ENCODE results near the gene PAX8. TPM values are rescaled to one million over a fixed set of nuclear protein-coding genes. Genes with fewer than 3 reads are reported as not detected.

PAX8 gene
- total and polyA plus RNA-seq, 2 donors (not counting 1 experiment from before 2014, with no cell fraction given), result 0.45 to 0.64 TPM

- Histone ChIP-seq H4K20me1 (ENCODE audit: control insufficient read depth, insufficient read depth, low read length, poor library complexity, severe bottlenecking) (no peaks in the 10 kb centered on the region), H3K4me2 (replicated peaks; ENCODE audit: low read depth, low read length, poor library complexity, severe bottlenecking) (no peak overlapping the region), H3K27ac (ENCODE audit: low read length in 2 of 2) (no peak overlapping the region), H3K79me2 (ENCODE audit: control insufficient read depth, insufficient read depth, low read length) (no peaks in the 10 kb centered on the region), H3K4me1 (ENCODE audit: control insufficient read depth in 2 of 2, insufficient read depth in 2 of 2, low read length in 2 of 2) (peaks cover 0 to under 1% of the 10 kb centered on the region in 2 donors), H3K36me3 (replicated peaks in 1 of 2; ENCODE audit: control extremely low read depth in 1 of 2, control insufficient read depth in 1 of 2, extremely low read depth in 1 of 2, insufficient read depth in 2 of 2, low read length in 1 of 2) (no peaks in the 10 kb centered on the region), H3K9ac (ENCODE audit: low read length) (no peak overlapping the region), H3K9me3 (ENCODE audit: control extremely low read depth in 1 of 3, control insufficient read depth in 2 of 3, insufficient read depth in 1 of 3, low read length in 2 of 3) (peaks cover 0 to 9% (median 0%) of the 10 kb centered on the region in 3 donors), H3K4me3 (ENCODE audit: control extremely low read depth in 1 of 5, extremely low read depth in 1 of 5, insufficient read depth in 1 of 5, low read depth in 2 of 5, low read length in 4 of 5) (no peak overlapping the region), H2AFZ (ENCODE audit: insufficient read depth, low read depth, low read length, poor library complexity, severe bottlenecking) (no peak overlapping the region), H3K27me3 (replicated peaks in 1 of 4; ENCODE audit: control extremely low read depth in 1 of 4, control insufficient read depth in 3 of 4, insufficient read depth in 4 of 4, low read length in 3 of 4) (peaks cover 0 to 20% (median 4%) of the 10 kb centered on the region in 4 experiments)
- Mint-ChIP-seq H3K9me3 (ENCODE audit: insufficient read depth) (no peaks in the 10 kb centered on the region), H3K4me1 (no peaks in the 10 kb centered on the region), H3K4me3 (no peak overlapping the region), H3K27me3 (peaks cover 50% of the 10 kb centered on the region), H3K27ac (no peak overlapping the region)
- ATAC-seq (ENCODE audit: low read depth), result no peak
- WGBS (ENCODE audit: insufficient coverage), result 65% methylated on average over 8 of the region's 12 CpGs
- DNase-seq, result no peak
- TF ChIP-seq EZH2 (IDR thresholded peaks at IDR 0.05; ENCODE audit: borderline replicate concordance, insufficient read depth, low read depth, low read length, poor library complexity, severe bottlenecking) (no peak), CTCF (IDR thresholded peaks at IDR 0.05) (no peak)
- ChIA-PET POLR2A (no interaction called here), CTCF (interaction anchor here (1.3 to 1.4 kb wide), 2 partner anchors 10 to 107 kb away, joined by 3 to 4 read pairs; no protein-coding TSS in a partner anchor)
- intact Hi-C loops (cut with micrococcal nuclease), result no loop called here
Measured at GRCh38 chr2:113282747-113283533, 4.2 kb upstream of the PAX8 start.
